ENCODE measurements around the gene ATF6. TPM values are rescaled to one million over a fixed set of nuclear protein-coding genes. Genes with fewer than 3 reads are reported as not detected.

ATF6 gene
- total and polyA plus RNA-seq, 9 of the 15 experiments (the other 6 are each of a cell fraction or from before 2014, with no cell fraction given) = 11.7 to 32.4 (median 20.4) TPM

DNA sequence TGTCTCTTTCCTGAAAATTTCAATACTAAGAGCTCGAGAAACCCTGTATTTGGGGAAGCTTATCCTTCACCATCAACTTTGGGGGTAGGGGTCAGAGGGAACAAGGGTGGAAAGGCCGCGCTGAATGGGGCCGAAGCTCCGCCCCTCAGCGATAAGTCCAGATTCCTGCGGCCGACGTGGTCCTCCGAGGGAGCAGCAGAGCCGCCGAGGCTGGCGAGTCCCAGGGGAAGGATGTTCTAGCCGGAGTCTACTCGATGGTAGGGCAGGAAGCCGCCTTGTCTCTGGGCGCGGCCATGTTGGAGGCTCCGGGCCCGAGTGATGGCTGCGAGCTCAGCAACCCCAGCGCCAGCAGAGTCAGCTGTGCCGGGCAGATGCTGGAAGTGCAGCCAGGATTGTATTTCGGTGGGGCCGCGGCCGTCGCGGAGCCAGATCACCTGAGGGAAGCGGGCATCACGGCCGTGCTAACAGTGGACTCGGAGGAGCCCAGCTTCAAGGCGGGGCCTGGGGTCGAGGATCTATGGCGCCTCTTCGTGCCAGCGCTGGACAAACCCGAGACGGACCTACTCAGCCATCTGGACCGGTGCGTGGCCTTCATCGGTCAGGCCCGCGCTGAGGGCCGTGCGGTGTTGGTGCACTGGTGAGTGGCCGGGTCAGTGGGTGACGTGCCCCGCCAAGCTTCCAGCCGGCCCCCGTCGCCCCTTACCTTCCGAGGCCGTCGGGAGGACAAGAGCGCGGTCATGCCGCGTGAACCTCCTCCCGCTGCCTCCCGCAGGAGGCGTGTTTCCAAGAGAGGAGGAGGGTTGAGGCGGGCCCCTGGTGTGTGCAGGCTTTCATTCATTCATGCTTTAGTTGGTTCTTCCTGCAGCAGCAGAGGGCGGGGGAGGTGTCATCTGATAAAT, 16.4 kb upstream of the ATF6 start, which contains the start of gene DUSP12 (continued):
- TF ChIP-seq CREM (IDR thresholded peaks at IDR 0.05; ENCODE audit: low read depth) (peak; percentile 75), HDAC3 (IDR thresholded peaks at IDR 0.05; ENCODE audit: borderline replicate concordance, partially characterized antibody) (no peak), ZNF311 (CRISPR knock-in tag; IDR thresholded peaks at IDR 0.05) (no peak), NR3C1 (CRISPR knock-in tag; IDR thresholded peaks at IDR 0.05) (peak; percentile 72; the same call in 1 of the 2 replicates), ZNF134 (CRISPR knock-in tag; conservative IDR thresholded peaks at IDR 0.05) (no peak), IFI16 (CRISPR knock-in tag; IDR thresholded peaks at IDR 0.05) (no peak), GATAD2B (IDR thresholded peaks at IDR 0.05; ENCODE audit: borderline replicate concordance) (no peak), HNRNPUL1 (IDR thresholded peaks at IDR 0.05; ENCODE audit: low read length) (no peak), RHOXF2B (CRISPR knock-in tag; conservative IDR thresholded peaks at IDR 0.05) (no peak), KAT8 (IDR thresholded peaks at IDR 0.05; ENCODE audit: low read depth) (no peak), MITF (IDR thresholded peaks at IDR 0.05) (no peak; the same call in 1 of the 2 replicates), ZEB2 (IDR thresholded peaks at IDR 0.05) (no peak), POLR2G (IDR thresholded peaks at IDR 0.05; ENCODE audit: low read depth, low read length) (peak; percentile 94), TAF7 (tag; IDR thresholded peaks at IDR 0.05) (0 out of 2 replicates have a peak, but pooled peaks have one; percentile 41), MAZ (CRISPR knock-in tag; conservative IDR thresholded peaks at IDR 0.05 in 1 of 2, IDR thresholded peaks at IDR 0.05 in 1 of 2) (peak; percentile 78 to 83), MCM2 (IDR thresholded peaks at IDR 0.05; ENCODE audit: low read depth) (no peak), E2F8 (IDR thresholded peaks at IDR 0.05; ENCODE audit: low read depth, partially characterized antibody) (peak; percentile 19), MYBL2 (IDR thresholded peaks at IDR 0.05; ENCODE audit: low read depth) (no peak), MYBL2 (CRISPR knock-in tag; IDR thresholded peaks at IDR 0.05; ENCODE audit: borderline replicate concordance) (no peak), SIN3B (IDR thresholded peaks at IDR 0.05; ENCODE audit: low read depth) (peak; percentile 58; the same call in 1 of the 2 replicates), BMI1 (IDR thresholded peaks at IDR 0.05; ENCODE audit: low read length) (no peak), C11orf30 (IDR thresholded peaks at IDR 0.05; ENCODE audit: low read depth) (peak; percentile 65)
- TF ChIP-seq, protein P1, sequence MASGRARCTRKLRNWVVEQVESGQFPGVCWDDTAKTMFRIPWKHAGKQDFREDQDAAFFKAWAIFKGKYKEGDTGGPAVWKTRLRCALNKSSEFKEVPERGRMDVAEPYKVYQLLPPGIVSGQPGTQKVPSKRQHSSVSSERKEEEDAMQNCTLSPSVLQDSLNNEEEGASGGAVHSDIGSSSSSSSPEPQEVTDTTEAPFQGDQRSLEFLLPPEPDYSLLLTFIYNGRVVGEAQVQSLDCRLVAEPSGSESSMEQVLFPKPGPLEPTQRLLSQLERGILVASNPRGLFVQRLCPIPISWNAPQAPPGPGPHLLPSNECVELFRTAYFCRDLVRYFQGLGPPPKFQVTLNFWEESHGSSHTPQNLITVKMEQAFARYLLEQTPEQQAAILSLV (tag; IDR thresholded peaks at IDR 0.05) = no peak
- TF ChIP-seq, protein P2, sequence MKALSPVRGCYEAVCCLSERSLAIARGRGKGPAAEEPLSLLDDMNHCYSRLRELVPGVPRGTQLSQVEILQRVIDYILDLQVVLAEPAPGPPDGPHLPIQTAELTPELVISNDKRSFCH (CRISPR knock-in tag; IDR thresholded peaks at IDR 0.05) = no peak
- TF ChIP-seq, protein P2 (tag; IDR thresholded peaks at IDR 0.05) = peak; percentile 77
